ENCODE data around the gene ADARB2. TPM values are rescaled to one million over a fixed set of nuclear protein-coding genes. Genes with fewer than 3 reads are reported as not detected.

The ADARB2 gene
- total and polyA plus RNA-seq, 7 experiments from 2014 or later, result 0.05 to 13.6 (median 6.3) TPM; not detected in 3

- Mint-ChIP-seq H3K9me3 (peaks cover 0 to 5% (median 0%) of the 10 kb centered on the region in 11 donors), H3K27me3 (peaks cover 0 to 25% (median 4%) of the 10 kb centered on the region in 5 donors), H3K4me1 (peaks cover 4 to 24% (median 15%) of the 10 kb centered on the region in 7 donors), H3K4me3 (no peak overlapping the region), H3K27ac (no peak overlapping the region), H3K36me3 (no peaks in the 10 kb centered on the region)
- ChIA-PET POLR2A (no interaction called here), CTCF (no interaction called here)
- ATAC-seq (no peak), DNase-seq (no peak)
- H3K36me3 ChIP-seq (ENCODE audit: control insufficient read depth in 2 of 3, insufficient read depth in 3 of 3, low read length in 3 of 3), result no peaks in the 10 kb centered on the region
- no peaks in the 10 kb centered on the region for H3K9me3 ChIP-seq (ENCODE audit: control insufficient read depth in 2 of 3, low read length in 3 of 3)
- peaks cover 3 to 5% of the 10 kb centered on the region in 2 donors for H3K4me1 ChIP-seq (ENCODE audit: control insufficient read depth in 2 of 2, insufficient read depth in 2 of 2, low read length in 2 of 2)
- no peak overlapping the region for H3K27ac ChIP-seq (ENCODE audit: low read depth, low read length)
- no peaks in the 10 kb centered on the region for H3K27me3 ChIP-seq (ENCODE audit: control insufficient read depth in 2 of 2, insufficient read depth in 2 of 2, low read length in 2 of 2)
- intact Hi-C loops (cut with micrococcal nuclease), result no loop called here
- no peak overlapping the region for H3K4me3 ChIP-seq (ENCODE audit: low read length)
Measured at GRCh38 chr10:1360558-1361164, 376.7 kb downstream of the ADARB2 start.

- Histone ChIP-seq H3K4me1 (ENCODE audit: control insufficient read depth in 2 of 2, insufficient read depth in 2 of 2, low read length in 2 of 2) (peaks cover 3 to 5% of the 10 kb centered on the region in 2 donors), H3K4me3 (ENCODE audit: low read length) (no peak overlapping the region), H3K27ac (ENCODE audit: low read depth, low read length) (no peak overlapping the region), H3K9me3 (ENCODE audit: control insufficient read depth in 2 of 3, low read length in 3 of 3) (no peaks in the 10 kb centered on the region), H3K27me3 (ENCODE audit: control insufficient read depth in 2 of 2, insufficient read depth in 2 of 2, low read length in 2 of 2) (no peaks in the 10 kb centered on the region), H3K36me3 (ENCODE audit: control insufficient read depth in 2 of 3, insufficient read depth in 3 of 3, low read length in 3 of 3) (no peaks in the 10 kb centered on the region)
- H3K36me3 Mint-ChIP-seq, result no peaks in the 10 kb centered on the region
- DNase-seq (no peak), ATAC-seq (no peak)
- CTCF ChIA-PET, result no interaction called here
- peak overlapping the region in 3 of 9 donors; percentile 29 to 77 (median 49) for H3K27ac Mint-ChIP-seq
- peaks cover 0 to 22% (median 2%) of the 10 kb centered on the region in 5 donors for H3K27me3 Mint-ChIP-seq
- peaks cover 0 to 5% (median 0%) of the 10 kb centered on the region in 11 donors for H3K9me3 Mint-ChIP-seq
- POLR2A ChIA-PET, result interaction anchor here (1.0 kb wide), 1 partner anchor 232 kb away, joined by 3 read pairs; no protein-coding TSS in a partner anchor
- peaks cover 4 to 24% (median 15%) of the 10 kb centered on the region in 7 donors for H3K4me1 Mint-ChIP-seq
- H3K4me3 Mint-ChIP-seq, result peak overlapping the region in 1 of 10 donors; percentile 14
- intact Hi-C loops (cut with micrococcal nuclease), result no loop called here
Measured at GRCh38 chr10:1360011-1360557, 377.2 kb downstream of the ADARB2 start.

- H3K4me3 Mint-ChIP-seq, result peak overlapping the region in 6 of 10 donors; percentile 14 to 62 (median 38)
- Histone ChIP-seq H3K9me3 (ENCODE audit: control insufficient read depth in 2 of 3, low read length in 3 of 3) (no peaks in the 10 kb centered on the region), H3K27ac (ENCODE audit: low read depth, low read length) (no peak overlapping the region), H3K4me3 (ENCODE audit: low read length) (no peak overlapping the region), H3K27me3 (ENCODE audit: control insufficient read depth in 2 of 2, insufficient read depth in 2 of 2, low read length in 2 of 2) (no peaks in the 10 kb centered on the region), H3K4me1 (ENCODE audit: control insufficient read depth in 2 of 2, insufficient read depth in 2 of 2, low read length in 2 of 2) (peaks cover 3 to 5% of the 10 kb centered on the region in 2 donors), H3K36me3 (ENCODE audit: control insufficient read depth in 2 of 3, insufficient read depth in 3 of 3, low read length in 3 of 3) (no peaks in the 10 kb centered on the region)
- no peak for ATAC-seq
- H3K9me3 Mint-ChIP-seq, result peaks cover 0 to 5% (median 0%) of the 10 kb centered on the region in 11 donors
- no peak for DNase-seq
- H3K4me1 Mint-ChIP-seq, result peaks cover 4 to 24% (median 15%) of the 10 kb centered on the region in 7 donors
- H3K36me3 Mint-ChIP-seq, result no peaks in the 10 kb centered on the region
- intact Hi-C loops (cut with micrococcal nuclease), result no loop called here
- ChIA-PET POLR2A (interaction anchor here (1.0 kb wide), 1 partner anchor 231 kb away, joined by 3 read pairs; no protein-coding TSS in a partner anchor), CTCF (interaction anchor here (0.6 to 0.8 kb wide), 2 partner anchors 9 to 1003 kb away, joined by 3 to 6 read pairs; no protein-coding TSS in a partner anchor)
- H3K27me3 Mint-ChIP-seq, result peaks cover 0 to 20% (median 0%) of the 10 kb centered on the region in 5 donors
- peak overlapping the region in 5 of 9 donors; percentile 19 to 77 (median 52) for H3K27ac Mint-ChIP-seq
Measured at GRCh38 chr10:1359626-1359955, 377.7 kb downstream of the ADARB2 start.

- Mint-ChIP-seq H3K4me1 (peaks cover 4 to 24% (median 15%) of the 10 kb centered on the region in 7 donors), H3K36me3 (no peaks in the 10 kb centered on the region), H3K27me3 (peaks cover 0 to 16% (median 0%) of the 10 kb centered on the region in 5 donors), H3K27ac (peak overlapping the region in 7 of 9 donors; percentile 19 to 77 (median 42)), H3K9me3 (peaks cover 0 to 5% (median 0%) of the 10 kb centered on the region in 11 donors), H3K4me3 (peak overlapping the region in 6 of 10 donors; percentile 14 to 62 (median 38))
- Histone ChIP-seq H3K9me3 (ENCODE audit: control insufficient read depth in 2 of 3, low read length in 3 of 3) (no peaks in the 10 kb centered on the region), H3K36me3 (ENCODE audit: control insufficient read depth in 2 of 3, insufficient read depth in 3 of 3, low read length in 3 of 3) (no peaks in the 10 kb centered on the region), H3K27me3 (ENCODE audit: control insufficient read depth in 2 of 2, insufficient read depth in 2 of 2, low read length in 2 of 2) (no peaks in the 10 kb centered on the region), H3K4me1 (ENCODE audit: control insufficient read depth in 2 of 2, insufficient read depth in 2 of 2, low read length in 2 of 2) (peaks cover 3 to 5% of the 10 kb centered on the region in 2 donors), H3K4me3 (ENCODE audit: low read length) (no peak overlapping the region), H3K27ac (ENCODE audit: low read depth, low read length) (no peak overlapping the region)
- intact Hi-C loops (cut with micrococcal nuclease), result no loop called here
- ChIA-PET POLR2A (interaction anchor here (1.0 kb wide), 1 partner anchor 231 kb away, joined by 3 read pairs; no protein-coding TSS in a partner anchor), CTCF (interaction anchor here (0.6 to 0.8 kb wide), 2 partner anchors 10 to 1004 kb away, joined by 3 to 6 read pairs; no protein-coding TSS in a partner anchor)
- DNase-seq, result peak in 5 of 9 donors; percentile 5 to 57 (median 38)
- peak; percentile 73 for ATAC-seq
Measured at GRCh38 chr10:1358860-1359625, 378.3 kb downstream of the ADARB2 start.

DNA sequence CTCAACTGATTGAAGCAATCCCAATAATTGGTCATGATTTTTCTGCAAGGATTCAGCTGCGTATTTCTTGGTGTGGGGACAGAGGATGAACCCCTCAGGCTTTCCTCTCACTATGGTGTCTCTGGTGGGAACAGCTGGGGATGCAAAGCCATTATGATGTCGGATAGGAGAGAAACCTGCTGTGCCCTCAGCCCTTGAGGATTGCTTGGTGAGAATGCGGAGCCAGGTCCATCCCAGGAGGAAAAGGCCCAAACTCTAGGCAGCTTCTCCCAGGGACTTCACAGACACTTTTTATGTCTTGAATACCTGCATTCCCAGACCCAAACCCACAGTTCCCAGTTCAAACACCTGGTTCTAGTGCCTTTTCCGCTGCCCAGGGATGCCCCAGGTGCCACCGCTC is 379.2 kb downstream of the ADARB2 start:
- intact Hi-C loops (cut with micrococcal nuclease), result no loop called here
- ChIA-PET CTCF (no interaction called here), POLR2A (no interaction called here)
- Histone ChIP-seq H3K9me3 (ENCODE audit: control insufficient read depth in 2 of 3, low read length in 3 of 3) (no peaks in the 10 kb centered on the region), H3K36me3 (ENCODE audit: control insufficient read depth in 2 of 3, insufficient read depth in 3 of 3, low read length in 3 of 3) (no peaks in the 10 kb centered on the region), H3K4me1 (ENCODE audit: control insufficient read depth in 2 of 2, insufficient read depth in 2 of 2, low read length in 2 of 2) (peaks cover 3 to 5% of the 10 kb centered on the region in 2 donors), H3K4me3 (ENCODE audit: low read length) (no peak overlapping the region), H3K27me3 (ENCODE audit: control insufficient read depth in 2 of 2, insufficient read depth in 2 of 2, low read length in 2 of 2) (no peaks in the 10 kb centered on the region), H3K27ac (ENCODE audit: low read depth, low read length) (no peak overlapping the region)
- H3K27ac Mint-ChIP-seq, result peak overlapping the region in 1 of 9 donors; percentile 77
- DNase-seq (no peak), ATAC-seq (no peak)
- H3K4me3 Mint-ChIP-seq, result peak overlapping the region in 1 of 10 donors; percentile 61
- H3K36me3 Mint-ChIP-seq, result no peaks in the 10 kb centered on the region
- peaks cover 0 to 16% (median 0%) of the 10 kb centered on the region in 5 donors for H3K27me3 Mint-ChIP-seq
- H3K4me1 Mint-ChIP-seq, result peaks cover 4 to 24% (median 15%) of the 10 kb centered on the region in 7 donors
- peaks cover 0 to 5% (median 0%) of the 10 kb centered on the region in 11 donors for H3K9me3 Mint-ChIP-seq

GRCh38 chr10:1356349-1356748 is 381.0 kb downstream of the ADARB2 start:
- DNase-seq (no peak), ATAC-seq (no peak)
- Mint-ChIP-seq H3K4me1 (peaks cover 4 to 24% (median 15%) of the 10 kb centered on the region in 7 donors), H3K9me3 (no peaks in the 10 kb centered on the region), H3K36me3 (no peaks in the 10 kb centered on the region), H3K4me3 (no peak overlapping the region), H3K27me3 (peaks cover 0 to 10% (median 0%) of the 10 kb centered on the region in 5 donors), H3K27ac (peak overlapping the region in 1 of 9 donors; percentile 38)
- ChIA-PET POLR2A (no interaction called here), CTCF (no interaction called here)
- Histone ChIP-seq H3K9me3 (ENCODE audit: control insufficient read depth in 2 of 3, low read length in 3 of 3) (no peaks in the 10 kb centered on the region), H3K27ac (ENCODE audit: low read depth, low read length) (no peak overlapping the region), H3K27me3 (ENCODE audit: control insufficient read depth in 2 of 2, insufficient read depth in 2 of 2, low read length in 2 of 2) (no peaks in the 10 kb centered on the region), H3K36me3 (ENCODE audit: control insufficient read depth in 2 of 3, insufficient read depth in 3 of 3, low read length in 3 of 3) (no peaks in the 10 kb centered on the region), H3K4me3 (ENCODE audit: low read length) (no peak overlapping the region), H3K4me1 (ENCODE audit: control insufficient read depth in 2 of 2, insufficient read depth in 2 of 2, low read length in 2 of 2) (peaks cover 3 to 5% of the 10 kb centered on the region in 2 donors)
- intact Hi-C loops (cut with micrococcal nuclease), result no loop called here

Data from naive thymus-derived CD4-positive, alpha-beta T cell (primary cell).